K562 (cell line): ENCODE measurements around the gene GINS2. TPM values are rescaled to one million over a fixed set of nuclear protein-coding genes. Genes with fewer than 3 reads are reported as not detected.

ENCODE experiments used
- ATAC-seq: fragments of 200-7000 bp; cut with Tn5 transposase; 3 replicates; pipeline ENCODE4 v1.9.1; 2020; ENCODE audit warnings: moderate library complexity
- BruUV-seq: library from RNA; stranded (reverse); fragments of 400-500 nt; replicated peaks from 2 replicates; lab custom pipeline; 2021; lab: Mats Ljungman, UMichigan
- CTCF ChIA-PET: fragments of 300-600 bp; formaldehyde crosslinking; extraction: SDS; loops from one replicate; lab custom pipeline; 2021; ENCODE audit warnings: low intra/inter-chr PET ratio; lab: Yijun Ruan, JAX
- POLR2A ChIA-PET: fragments of 300-600, 350-650 bp; sonication (Branson Sonifier 250); formaldehyde crosslinking; extraction: SDS; loops from one replicate; lab custom pipeline; 2021; ENCODE audit warnings: antibody characterized with exemption, inconsistent platforms; lab: Yijun Ruan, JAX
- DNase-seq, 4 experiments: peaks; one replicate each; pipeline versions ENCODE4 v3.0.0 to v3.0.0-alpha.2; 2011 to 2018; ENCODE audit warnings: low spot score in 3 of 4, mixed read lengths in 3 of 4; ENCODE audit errors: extremely low read depth in 1 of 4
- FAIRE-seq: peaks from 2 replicates; lab custom pipeline; 2011; peaks lifted over from hg19 to GRCh38; lab: Jason Lieb, UNC
- H2AFZ ChIP-seq: 2 replicates; pipeline ENCODE4 v1.6.0; 2011; ENCODE audit warnings: low read depth, low read length, control low read depth, inconsistent platforms
- H3K27ac ChIP-seq: fragments of 200-600 bp; 3 replicates; pipeline ENCODE4 v1.8.0; 2011; ENCODE audit warnings: low read depth, mild to moderate bottlenecking, control low read depth, inconsistent platforms, low read length, moderate library complexity, mixed read lengths; ENCODE audit errors: extremely low read depth
- H3K27me3 ChIP-seq, 2 experiments: fragments of 300-600 bp in 1 of 2; 2 replicates in 1 of 2; 3 replicates in 1 of 2; pipeline versions ENCODE4 v1.6.0 to v1.8.0; 2011; ENCODE audit warnings: inconsistent platforms in 2 of 2, low read length in 2 of 2, mild to moderate bottlenecking in 1 of 2, mixed read lengths in 1 of 2, moderate library complexity in 1 of 2; ENCODE audit not compliant: control insufficient read depth in 2 of 2, insufficient read depth in 2 of 2
- H3K36me3 ChIP-seq: fragments of 300-600 bp; 3 replicates; pipeline ENCODE4 v1.8.0; 2011; ENCODE audit warnings: mild to moderate bottlenecking, low read length, inconsistent platforms; ENCODE audit not compliant: control insufficient read depth, insufficient read depth
- H3K4me1 ChIP-seq, 2 experiments: fragments of 200-600 bp in 1 of 2; replicated peaks in 1 of 2; 2 replicates in 1 of 2; 3 replicates in 1 of 2; pipeline versions ENCODE4 v1.5.1 to v1.8.0; 2011; ENCODE audit warnings: inconsistent platforms in 2 of 2, low read length in 2 of 2, mild to moderate bottlenecking in 1 of 2, mixed read lengths in 1 of 2, moderate library complexity in 1 of 2; ENCODE audit not compliant: control insufficient read depth in 2 of 2, insufficient read depth in 2 of 2
- H3K4me2 ChIP-seq: 2 replicates; pipeline ENCODE4 v1.6.1; 2011; ENCODE audit warnings: low read length, control low read depth, inconsistent platforms, mixed read lengths; ENCODE audit not compliant: insufficient read depth
- H3K4me3 ChIP-seq: fragments of 200-600 bp; sonication (generic), shearing (Covaris generic); 2 replicates; pipeline ENCODE4 v1.5.1; 2016; ENCODE audit warnings: control low read depth, inconsistent platforms
- H3K79me2 ChIP-seq: fragments of 200-600 bp; 3 replicates; pipeline ENCODE4 v1.8.0; 2011; ENCODE audit warnings: low read length, inconsistent platforms; ENCODE audit not compliant: control insufficient read depth, insufficient read depth
- H3K9ac ChIP-seq, 2 experiments: 2 replicates each; pipeline versions ENCODE4 v1.6.0 to v1.6.1; 2011; ENCODE audit warnings: low read depth in 2 of 2, low read length in 2 of 2, control low read depth in 1 of 2, inconsistent platforms in 1 of 2, mild to moderate bottlenecking in 1 of 2, mixed read lengths in 1 of 2; ENCODE audit not compliant: insufficient read depth in 1 of 2
- H3K9me1 ChIP-seq: one replicate; pipeline ENCODE4 v1.6.0; 2011; ENCODE audit warnings: inconsistent platforms, mild to moderate bottlenecking, low read length, moderate library complexity; ENCODE audit not compliant: control insufficient read depth, insufficient read depth
- H3K9me3 ChIP-seq: replicated peaks from 2 replicates; pipeline ENCODE4 v1.5.1; 2011; ENCODE audit warnings: low read depth, low read length, inconsistent platforms; ENCODE audit not compliant: control insufficient read depth, insufficient read depth
- H4K20me1 ChIP-seq: replicated peaks from 2 replicates; pipeline ENCODE4 v1.6.1; 2011; ENCODE audit warnings: low read length, inconsistent platforms, mixed read lengths; ENCODE audit not compliant: control insufficient read depth, insufficient read depth
- CTCF ChIP-seq, 3 experiments: IDR thresholded peaks in 2 of 3; conservative IDR thresholded peaks in 1 of 3; 2 replicates each; pipeline ENCODE4 v1.5.1; 2011 to 2012; ENCODE audit warnings: low read length in 3 of 3, mild to moderate bottlenecking in 3 of 3, control low read depth in 2 of 3, improper control_type of control experiment in 1 of 3, inconsistent platforms in 1 of 3, low read depth in 1 of 3, mixed read lengths in 1 of 3, moderate library complexity in 1 of 3; ENCODE audit not compliant: insufficient read depth in 2 of 3
- POLR2G ChIP-seq: fragments of 200-400 bp; formaldehyde crosslinking; IDR thresholded peaks from 2 replicates; pipeline ENCODE4 v1.6.1; 2017; ENCODE audit warnings: low read depth, mild to moderate bottlenecking, antibody characterized with exemption, low read length, moderate library complexity
- RBM22 ChIP-seq: fragments of 200-400 bp; formaldehyde crosslinking; IDR thresholded peaks from 2 replicates; pipeline ENCODE4 v1.6.1; 2018; ENCODE audit warnings: low read length, low read depth; ENCODE audit not compliant: poor library complexity, severe bottlenecking
- WGBS: fragments of 100-300 bp; shearing (Covaris generic); methylation state at CpG from one replicate; pipeline ENCODE4 v1.1.6; 2016; ENCODE audit warnings: low coverage, mixed read lengths; ENCODE audit not compliant: insufficient coverage; ENCODE audit errors: missing lambda C conversion rate; 5-methylcytosine and 5-hydroxymethylcytosine counted together
- in situ Hi-C: fragments of 300-500 bp; cut with MboI; formaldehyde crosslinking; loops from 4 replicates; pipeline ENCODE4 v1.15.0; 2018; ENCODE audit warnings: inconsistent platforms, mixed read lengths
- intact Hi-C: fragments of 100-400 bp; cut with micrococcal nuclease; formaldehyde crosslinking; loops from 2 replicates; pipeline ENCODE4 v1.14.2; 2022
- polyA plus RNA-seq, 8 experiments: library from polyadenylated mRNA; depleted of rRNA in 4 of 8; stranded (reverse) in 5 of 8; unstranded in 3 of 8; fragments of >200 nt; fragmentation: Nextera tagmentation in 2 of 8; fragmentation: Illumina TruSeq in 1 of 8; extraction: Ambion mirVana in 2 of 8; extraction: Trizol in 1 of 8; gene quantifications; 2 replicates each; pipeline versions ENCODE4 v1.2.1 to v1.2.3, GENCODE V29; 2011 to 2014; ENCODE audit warnings: inconsistent platforms in 1 of 8, missing spikeins in 1 of 8
- total RNA-seq, 7 experiments: library from RNA; depleted of rRNA in 6 of 7; stranded (reverse); fragments of >200 nt in 6 of 7; fragmentation: Illumina TruSeq in 2 of 7; extraction: Trizol in 2 of 7; gene quantifications; 2 replicates each; pipeline versions ENCODE4 v1.2.1 to v1.2.3, GENCODE V29; 2011 to 2021; ENCODE audit warnings: low replicate concordance in 1 of 7

GINS2 gene
- total and polyA plus RNA-seq, 9 of the 15 experiments (the other 6 are each of a cell fraction or from before 2014, with no cell fraction given), result 40.4 to 76.2 (median 44.6) TPM

GRCh38 chr16:85658504-85659326 is 30.0 kb downstream of the GINS2 start:
- in situ Hi-C loops (no loop called here), intact Hi-C loops (no loop called here)
- Histone ChIP-seq H3K27me3 (no peaks in the 10 kb centered on the region), H3K9me3 (no peaks in the 10 kb centered on the region), H3K4me2 (no peak overlapping the region), H2AFZ (no peak overlapping the region), H3K27ac (no peak overlapping the region), H3K79me2 (peaks cover 40% of the 10 kb centered on the region), H3K9ac (peak overlapping the region in 1 of 2 experiments; percentile 46; a peak in 1 of 4 replicates), H3K36me3 (peaks cover 99% of the 10 kb centered on the region), H3K9me1 (peaks cover 4% of the 10 kb centered on the region), H4K20me1 (peaks cover 46% of the 10 kb centered on the region), H3K4me1 (peaks cover 0 to 43% of the 10 kb centered on the region in 2 experiments; a peak in 2 of 5 replicates), H3K4me3 (no peak overlapping the region)
- DNase-seq (no peak), ATAC-seq (no peak), FAIRE-seq (no peak)
- ChIA-PET CTCF (interaction anchor here (1.0 to 2.1 kb wide), 3 partner anchors 47 to 61 kb away, joined by 3 to 10 read pairs (median 7); no protein-coding TSS in a partner anchor), POLR2A (interaction anchor here (0.7 to 3.1 kb wide), 6 partner anchors 9 to 256 kb away, joined by 3 to 10 read pairs (median 3); no protein-coding TSS in a partner anchor)
- 92% methylated on average over 18 of the region's 18 CpGs for WGBS
- no TSS peak for BruUV-seq
- TF ChIP-seq POLR2G (peak; percentile 62), RBM22 (peak; percentile 81), CTCF (IDR thresholded peaks at IDR 0.05 in 2 of 3, conservative IDR thresholded peaks at IDR 0.05 in 1 of 3; ENCODE audit: insufficient read depth in 2 of 3, low read depth in 1 of 3, low read length in 3 of 3) (no peak)
